Stimulated activated CD8-positive, alpha-beta memory T cell treated with anti-CD3 and anti-CD28 coated beads, Interleukin-4, amount 100 ng/mL, for 1 hour (primary cell): ENCODE data around the gene EFHB.
"Not testable (repeated sequence)": the region's sequence is repeated elsewhere in the genome, so short reads cannot be mapped to it uniquely, and the experiment has no call there.

Source experiments
- DNase-seq, 2 donors: peaks; one replicate each; pipeline ENCODE4 v3.0.0-alpha.2; 2020; ENCODE audit warnings: low read depth in 2 of 2, low spot score in 1 of 2

EFHB gene, protein sequence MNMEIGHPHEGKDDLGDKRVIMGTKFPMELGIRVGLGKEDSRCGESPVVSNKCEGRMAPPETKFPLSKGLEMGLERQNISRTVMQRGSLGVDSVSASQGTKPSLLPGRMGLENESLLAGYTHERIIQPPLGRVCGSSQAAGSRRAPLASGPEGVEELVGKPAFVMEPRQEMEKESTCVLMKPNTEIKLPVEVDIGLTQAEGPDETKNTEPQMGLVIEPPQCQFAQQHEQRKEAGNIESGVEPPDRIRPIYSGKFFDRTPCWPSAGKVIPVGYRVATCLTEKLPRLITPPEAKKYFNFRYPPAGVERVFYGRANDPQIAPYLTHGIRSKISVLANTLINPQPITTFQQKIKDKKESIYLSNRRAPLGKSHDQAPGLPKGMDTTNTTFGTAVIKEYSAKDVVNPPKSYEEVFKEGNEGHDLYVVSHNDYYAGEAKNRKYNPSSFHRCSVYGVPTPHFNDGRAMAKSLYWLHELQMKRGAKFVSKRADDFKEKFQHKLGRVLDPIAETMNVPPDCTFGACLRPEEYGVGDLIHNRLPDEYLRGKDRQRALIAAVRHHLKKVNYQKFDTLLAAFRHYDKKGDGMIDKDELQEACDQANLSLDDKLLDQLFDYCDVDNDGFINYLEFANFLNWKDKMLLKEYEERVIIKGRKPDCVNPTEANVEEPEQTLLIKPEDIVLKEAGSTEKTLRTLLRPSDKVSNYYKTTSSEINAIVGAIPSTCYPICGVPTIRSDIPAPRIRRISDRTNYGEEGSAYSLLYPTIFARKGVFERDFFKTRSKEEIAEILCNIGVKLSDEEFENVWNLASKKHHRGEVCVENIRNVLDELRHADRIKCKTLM

DNA sequence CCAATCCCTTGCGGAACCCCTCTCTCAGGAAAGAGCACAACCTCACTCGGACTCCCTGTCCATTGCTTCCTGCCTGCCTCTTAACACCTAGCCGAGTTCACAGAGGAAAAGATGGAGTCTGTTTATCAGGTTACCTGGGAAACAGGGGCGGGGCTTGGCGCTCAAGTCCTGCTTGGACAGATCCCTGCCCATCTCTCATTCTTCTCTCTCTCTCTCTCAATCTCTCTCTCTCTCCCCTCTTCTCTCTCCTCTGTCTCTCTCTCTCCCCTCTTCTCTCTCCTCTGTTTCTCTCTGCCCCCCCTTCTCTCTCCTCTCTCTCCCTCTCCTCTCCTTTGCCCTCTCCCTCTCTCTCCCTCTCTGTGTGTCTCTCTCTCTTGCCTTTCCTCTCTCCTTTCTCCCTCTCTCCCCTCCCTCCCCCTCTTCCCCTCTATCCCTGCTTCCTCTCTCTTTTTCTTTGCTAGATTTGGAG, at the start of gene EFHB:
Gene EFHB (minus strand): TSS at position 120 of the 469 bp plus-strand sequence. CDS start 199 bp downstream, outside the sequence.
- DNase-seq, result no peak

DNA sequence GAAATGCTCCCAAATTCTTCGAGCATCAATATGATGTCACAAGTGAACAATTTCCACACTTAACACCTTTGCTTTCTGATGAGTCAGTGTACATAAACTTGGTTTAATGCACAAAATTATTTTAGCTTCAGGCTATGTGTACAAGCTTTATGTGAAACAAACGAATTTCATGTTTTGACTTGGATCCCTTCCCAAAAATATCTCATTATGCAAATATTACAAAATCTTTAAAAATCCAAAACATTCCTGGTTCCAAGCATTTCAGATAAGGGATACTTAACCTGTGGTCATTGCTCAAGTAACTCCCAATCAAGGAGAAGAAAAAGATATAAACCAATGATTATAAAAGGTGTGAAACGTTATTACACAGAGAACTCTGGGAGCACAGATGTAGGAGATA, 38.0 kb upstream of the EFHB start:
- DNase-seq, result no peak

DNA sequence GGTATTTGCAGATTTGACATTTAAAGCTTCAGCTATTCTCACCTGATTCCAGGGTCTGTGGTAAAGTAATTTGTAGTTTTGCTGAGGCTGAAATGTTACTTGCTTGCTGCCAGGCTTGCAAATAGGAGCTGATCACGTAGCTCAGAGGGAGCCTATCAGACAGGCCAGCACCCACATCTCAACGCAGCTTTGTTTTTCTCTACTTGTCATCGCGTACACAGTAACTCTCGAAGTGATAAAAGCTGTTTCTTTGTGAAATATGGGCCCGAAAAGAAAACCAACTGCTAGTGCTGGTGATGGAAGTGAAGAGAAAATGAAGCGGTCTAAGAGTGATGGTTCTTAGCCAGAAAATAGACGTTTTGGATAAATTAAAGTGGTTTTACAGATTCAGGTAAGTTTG, 36.3 kb upstream of the EFHB start:
- no peak for DNase-seq

DNA sequence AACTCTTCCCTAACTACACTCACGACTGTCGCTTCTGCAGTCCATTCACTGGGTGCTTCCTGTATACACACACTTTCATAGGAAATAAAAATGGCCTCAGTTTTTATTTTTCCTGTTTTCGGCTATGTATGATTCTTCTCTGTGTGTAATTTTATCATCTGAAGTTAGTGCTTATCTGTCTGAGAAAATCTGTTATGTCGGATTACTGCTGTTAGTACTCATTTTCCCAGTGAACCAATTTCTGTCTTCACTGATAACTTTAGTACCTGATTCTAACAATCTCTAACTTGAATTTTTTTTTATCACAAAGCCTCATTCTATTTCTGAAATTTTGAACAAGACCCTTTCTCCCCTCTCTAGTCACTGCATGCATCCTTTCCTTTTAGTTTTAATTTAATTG, 33.8 kb upstream of the EFHB start:
- DNase-seq, result no peak

DNA sequence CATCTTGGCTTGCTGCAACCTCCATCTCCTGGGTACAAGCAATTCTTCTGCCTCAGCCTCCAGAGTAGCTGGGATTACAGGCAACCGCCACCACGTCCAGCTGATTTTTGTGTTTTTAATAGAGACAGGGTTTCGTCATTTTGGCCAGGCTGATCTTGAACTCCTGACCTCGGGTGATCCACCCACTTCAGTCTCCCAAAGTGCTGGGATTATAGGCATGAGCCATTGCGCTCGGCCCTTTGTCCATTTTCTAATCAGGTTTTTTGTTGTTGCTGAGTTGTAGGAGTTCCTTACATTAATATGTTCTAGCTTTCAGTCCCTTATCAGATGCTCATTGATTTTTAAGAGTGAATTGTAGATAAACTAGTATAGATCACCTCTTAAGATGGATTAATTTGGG, 33.2 kb upstream of the EFHB start:
- no peak for DNase-seq

DNA sequence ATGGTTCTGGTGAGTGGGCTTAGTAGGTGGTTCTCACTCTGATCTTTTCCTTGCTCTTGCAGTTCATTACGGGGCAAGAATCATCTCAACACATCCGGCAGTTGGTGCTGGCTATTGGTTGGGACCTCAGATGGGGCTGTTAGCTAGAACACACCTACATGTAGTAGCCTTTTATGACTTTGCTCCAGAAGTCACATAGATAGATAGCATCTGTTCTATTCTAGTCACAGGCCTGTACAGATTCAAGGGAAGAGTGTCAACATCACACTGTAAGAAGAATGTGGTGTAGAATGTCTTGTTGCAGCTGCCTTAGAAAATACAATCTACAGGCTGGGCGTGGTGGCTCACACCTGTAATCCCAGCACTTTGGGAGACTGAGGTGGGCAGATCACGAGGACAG, 27.9 kb upstream of the EFHB start:
- no peak for DNase-seq

DNA sequence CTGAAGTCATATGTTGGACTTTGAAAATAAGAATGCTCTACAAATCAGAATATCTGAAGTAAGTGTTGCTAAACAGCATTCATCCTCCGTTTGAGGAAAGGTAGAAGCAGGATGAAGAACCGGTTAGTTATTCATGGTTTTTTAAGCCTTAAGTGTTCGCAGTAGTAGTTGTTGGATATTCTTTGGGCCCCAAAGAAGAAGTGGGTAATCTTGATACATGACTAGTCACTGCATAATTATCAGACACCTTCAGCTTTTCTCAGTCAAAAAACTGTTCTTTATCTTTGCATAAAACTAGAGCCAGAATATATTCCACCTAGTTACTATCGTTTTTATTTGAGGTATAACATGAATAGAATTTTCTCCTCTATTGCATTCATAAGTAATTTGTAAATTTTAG, 26.7 kb upstream of the EFHB start:
- DNase-seq, result no peak

DNA sequence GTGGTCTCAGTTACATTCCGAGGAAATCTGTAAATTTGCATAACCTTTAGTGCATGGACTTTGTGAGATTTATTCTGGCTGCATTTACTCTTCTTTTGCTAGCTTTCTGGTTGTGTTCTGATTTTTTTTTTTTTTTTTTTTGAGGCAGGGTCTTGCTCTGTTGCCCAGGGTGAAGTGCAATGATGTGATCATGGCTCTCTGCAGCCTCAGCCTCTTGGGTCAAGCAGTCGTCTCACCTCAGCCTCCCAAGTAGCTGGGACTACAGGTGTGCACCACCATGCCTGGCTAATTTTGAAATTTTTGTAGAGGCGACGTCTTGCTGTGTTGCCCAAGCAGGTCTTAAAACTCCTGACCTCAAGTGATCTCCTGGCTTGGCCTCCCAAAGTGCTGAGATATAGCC, 25.5 kb upstream of the EFHB start:
- no peak for DNase-seq

DNA sequence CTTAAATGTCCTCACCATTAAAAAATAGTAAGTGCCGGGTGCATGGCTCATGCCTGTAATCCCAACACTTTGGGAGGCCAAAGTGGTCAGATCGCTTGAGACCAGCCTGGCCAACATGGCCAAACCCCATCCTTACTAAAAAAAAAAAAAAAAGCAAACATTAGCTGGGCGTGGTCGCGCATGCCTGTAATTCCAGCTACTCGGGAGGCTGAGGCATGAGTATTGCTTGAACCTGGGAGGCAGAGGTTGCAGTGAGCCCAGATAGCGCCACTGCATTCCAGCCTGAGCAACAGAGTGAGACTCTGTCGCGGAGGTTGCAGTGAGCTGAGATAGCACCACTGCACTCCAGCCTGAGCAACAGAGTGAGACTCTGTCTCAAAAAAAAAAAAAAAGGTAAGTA, 23.3 kb upstream of the EFHB start:
- not testable (repeated sequence) for DNase-seq

DNA sequence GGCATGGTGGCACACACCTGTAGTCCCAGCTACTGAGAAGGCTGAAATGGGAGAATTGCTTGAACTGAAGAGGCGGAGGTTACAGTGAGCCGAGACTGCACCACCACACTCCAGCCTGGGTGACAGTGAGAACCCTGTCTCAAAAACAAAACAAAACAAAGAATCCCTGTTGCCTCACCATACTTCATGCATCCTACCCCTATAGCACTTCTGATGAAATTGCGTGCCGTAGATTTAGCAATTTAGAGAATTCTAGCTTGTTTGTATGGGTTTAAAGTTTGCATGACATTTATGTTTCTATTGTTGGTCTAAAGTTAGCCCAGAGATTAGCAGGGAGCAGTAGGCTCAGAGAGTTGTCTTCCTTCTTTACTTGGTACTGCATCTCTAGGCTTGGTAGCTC, 20.7 kb upstream of the EFHB start:
- DNase-seq, result no peak

DNA sequence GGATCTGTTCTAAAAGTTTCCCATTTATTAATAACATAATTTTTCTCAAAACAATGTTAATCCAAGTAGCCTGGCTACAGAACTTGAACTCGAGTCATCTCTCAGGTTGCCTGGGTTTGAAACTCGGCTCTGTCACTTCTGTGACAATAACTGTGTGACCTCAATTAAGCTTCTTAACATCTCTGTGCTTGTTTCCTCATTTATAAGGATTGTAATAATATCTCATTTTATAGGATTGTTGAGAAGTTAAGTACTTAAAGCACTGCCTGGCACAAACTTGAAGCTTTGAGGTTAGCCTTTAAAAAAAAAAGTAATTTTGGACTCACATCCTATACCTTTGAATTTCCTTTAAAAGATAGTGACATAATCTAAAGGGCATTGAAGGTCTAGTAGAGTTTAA, 16.3 kb upstream of the EFHB start:
- DNase-seq, result no peak

DNA sequence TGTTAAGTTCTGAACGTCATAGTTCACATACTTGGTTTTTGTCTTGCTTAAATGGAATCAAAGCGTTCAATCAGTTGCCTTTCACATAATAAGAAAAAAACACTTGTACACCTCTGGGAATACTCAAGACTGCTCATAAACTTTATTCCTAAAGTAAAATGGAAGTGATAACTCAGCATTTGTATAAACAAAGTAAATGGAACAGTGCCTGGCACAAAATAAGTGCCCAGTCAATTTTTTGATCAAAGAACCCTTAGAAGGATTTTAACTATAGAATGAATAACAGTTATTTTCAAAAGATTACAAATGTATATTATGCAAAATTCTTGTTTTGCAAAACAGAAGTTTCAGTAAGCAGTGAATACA, 14.2 kb upstream of the EFHB start:
- DNase-seq, result no peak

DNA sequence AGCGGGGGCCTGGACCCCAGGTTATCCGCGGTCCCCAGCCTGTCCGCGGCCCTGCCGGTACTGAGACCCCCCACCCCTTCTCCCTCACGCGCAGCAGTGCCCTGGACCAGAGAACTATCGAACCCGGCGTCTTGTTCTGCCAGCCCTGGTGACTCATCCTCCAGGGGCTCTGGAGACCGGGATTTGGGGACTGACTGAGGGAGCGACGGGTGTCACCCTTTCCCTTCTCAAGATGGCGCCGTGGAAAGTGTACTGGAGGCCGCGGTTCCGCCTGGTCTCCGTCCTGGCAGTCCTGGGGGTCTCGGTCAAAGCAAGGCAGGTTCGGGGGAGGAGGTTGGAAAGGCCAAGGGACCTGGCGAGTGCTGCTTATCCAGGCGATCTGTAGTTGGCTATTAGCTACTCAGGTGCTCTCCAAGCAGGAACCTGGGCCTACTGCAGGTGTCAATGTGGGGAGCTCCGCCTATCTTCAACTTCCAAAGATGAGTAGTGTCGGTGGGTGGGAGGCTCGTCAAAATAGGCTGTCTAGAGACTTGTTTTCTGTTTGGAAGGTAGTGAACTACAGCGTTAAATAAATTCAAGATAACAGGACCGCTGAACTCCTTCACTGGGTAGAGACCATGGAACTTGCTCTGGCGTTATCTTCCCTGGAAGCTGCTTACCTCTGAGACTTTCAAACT, 13.7 kb upstream of the EFHB start:
- peak; percentile 13 to 17 for DNase-seq

DNA sequence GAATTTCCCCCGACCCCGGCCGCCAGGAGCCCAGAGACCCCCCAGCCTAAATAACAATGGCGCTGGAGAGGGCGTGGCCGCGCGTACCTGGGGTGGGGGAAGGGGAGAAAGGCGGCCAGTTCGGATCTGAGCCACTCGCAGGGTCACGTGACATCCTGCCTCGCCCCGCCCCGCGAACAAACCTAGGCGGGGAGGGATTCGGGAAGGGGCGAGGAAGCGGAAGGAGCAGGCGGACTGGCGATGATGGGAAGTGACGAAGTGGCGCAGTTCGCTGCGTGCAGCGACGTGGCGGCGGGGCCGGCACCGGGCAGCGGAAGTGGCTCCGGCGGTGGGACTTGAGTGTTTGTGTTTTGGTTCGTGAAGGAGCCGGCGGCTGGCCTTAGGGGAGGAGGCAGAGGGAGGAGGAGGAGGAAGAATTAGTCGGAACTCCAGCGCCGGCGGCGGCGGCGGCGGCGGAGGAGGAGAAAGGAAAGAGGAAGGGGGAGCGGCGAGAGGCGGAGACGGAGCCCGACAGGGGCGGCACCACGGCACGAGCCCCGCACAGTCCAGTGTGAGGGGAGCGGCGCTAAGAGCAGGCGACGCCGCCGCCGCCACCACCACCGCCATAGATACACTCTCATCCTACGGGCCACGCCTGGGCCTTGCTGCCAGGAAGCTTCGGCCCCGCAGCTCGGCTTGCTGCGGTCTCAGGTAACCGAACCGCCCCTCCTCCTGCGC, 13.0 kb upstream of the EFHB start, which contains the start of gene RAB5A:
Gene RAB5A (plus strand): TSS at position 266 of the 717 bp plus-strand sequence. CDS start 3,802 bp downstream, outside the sequence.
- DNase-seq, result peak; percentile 90 to 94

DNA sequence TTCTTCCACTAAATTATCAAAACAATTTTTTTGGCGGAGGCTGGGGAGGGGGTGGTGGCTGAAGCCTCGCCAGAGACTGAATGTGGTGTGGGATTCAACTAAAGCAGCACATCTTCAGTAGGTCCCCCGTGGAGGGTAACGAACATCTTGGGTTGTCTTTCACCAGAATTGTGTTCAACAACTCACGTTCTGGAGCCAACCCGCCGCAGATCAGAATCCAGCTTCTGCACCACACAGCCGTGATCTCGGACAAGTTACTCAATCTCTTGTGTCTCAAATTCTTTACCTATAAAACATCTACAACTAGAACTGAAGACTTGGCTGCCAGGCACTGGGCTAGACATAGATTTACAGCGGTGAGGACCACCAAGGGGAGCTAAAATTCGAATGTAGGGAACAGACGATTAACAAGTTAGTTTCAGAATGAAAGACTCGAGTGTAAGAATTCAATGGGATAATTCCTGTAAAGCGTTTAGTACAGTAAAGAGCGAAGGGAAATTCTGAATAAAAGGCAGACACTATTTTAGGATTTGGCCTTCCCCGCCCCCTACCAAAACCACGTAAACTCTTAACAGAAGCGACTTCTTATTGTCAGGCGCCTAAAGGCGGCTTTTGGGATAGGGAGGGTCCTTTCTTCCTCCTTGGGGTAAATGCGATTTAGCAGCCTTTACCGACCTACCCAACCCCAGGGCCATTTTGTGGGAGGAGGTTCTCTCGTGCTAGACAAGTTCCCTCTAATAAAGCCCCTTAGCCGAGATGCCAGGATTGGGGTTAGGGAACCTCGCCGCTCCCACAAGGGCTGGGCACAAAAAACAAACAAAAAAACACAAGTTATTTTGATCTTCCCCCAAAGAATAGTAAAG, 12.2 kb upstream of the EFHB start:
- DNase-seq, result no peak

DNA sequence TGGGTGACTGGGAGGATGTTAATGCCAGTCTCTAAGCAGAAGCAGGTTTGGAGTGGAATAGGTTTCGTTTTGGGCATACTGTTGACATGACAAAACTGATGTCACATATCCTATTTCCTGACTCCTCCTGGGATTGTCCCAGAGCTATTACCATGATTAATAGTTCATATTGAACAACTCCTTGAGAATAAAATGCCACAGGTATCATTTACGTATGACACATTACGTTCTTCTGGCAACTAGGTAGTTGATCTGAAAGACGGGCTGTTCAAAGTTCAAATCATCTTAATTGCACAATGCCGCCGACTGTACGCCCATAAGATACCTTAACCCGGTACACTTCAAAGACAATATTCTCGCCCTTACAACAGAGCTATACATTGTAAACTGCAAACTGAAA, 11.5 kb upstream of the EFHB start:
- no peak for DNase-seq

DNA sequence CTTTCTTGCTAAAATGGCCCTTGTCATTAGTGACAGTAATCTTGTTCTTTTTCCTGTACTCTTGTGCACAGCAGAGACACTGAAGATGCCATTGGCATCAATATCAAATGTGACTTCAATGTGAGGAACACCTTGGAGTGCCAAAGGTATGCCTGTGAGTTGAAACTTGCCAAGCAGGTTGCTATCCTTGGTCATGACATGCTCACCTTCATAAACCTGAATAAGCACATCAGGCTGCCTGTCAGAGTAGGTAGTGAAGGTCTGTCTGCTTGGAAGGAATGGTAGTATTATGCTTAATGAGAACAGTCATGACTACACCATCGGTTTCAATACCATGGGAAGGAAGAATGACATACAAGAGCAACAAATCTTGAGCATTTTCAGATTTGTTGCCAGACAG, 6.6 kb upstream of the EFHB start:
- DNase-seq, result no peak

DNA sequence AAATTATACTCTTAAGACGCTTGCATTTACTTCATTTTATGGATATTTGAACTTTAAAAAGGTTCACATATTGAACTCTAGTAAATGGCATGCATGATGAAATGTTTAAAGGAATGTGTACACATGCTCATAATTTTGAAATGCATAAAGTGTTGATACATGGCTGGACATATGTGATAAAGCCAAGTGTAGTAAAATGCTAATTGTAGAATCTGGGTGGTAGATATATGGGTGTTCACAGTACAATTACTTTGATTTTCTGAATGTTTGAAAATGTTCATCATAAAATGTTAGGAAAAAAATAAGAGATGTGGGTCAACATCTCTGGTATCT, 4.2 kb upstream of the EFHB start:
- DNase-seq, result no peak

DNA sequence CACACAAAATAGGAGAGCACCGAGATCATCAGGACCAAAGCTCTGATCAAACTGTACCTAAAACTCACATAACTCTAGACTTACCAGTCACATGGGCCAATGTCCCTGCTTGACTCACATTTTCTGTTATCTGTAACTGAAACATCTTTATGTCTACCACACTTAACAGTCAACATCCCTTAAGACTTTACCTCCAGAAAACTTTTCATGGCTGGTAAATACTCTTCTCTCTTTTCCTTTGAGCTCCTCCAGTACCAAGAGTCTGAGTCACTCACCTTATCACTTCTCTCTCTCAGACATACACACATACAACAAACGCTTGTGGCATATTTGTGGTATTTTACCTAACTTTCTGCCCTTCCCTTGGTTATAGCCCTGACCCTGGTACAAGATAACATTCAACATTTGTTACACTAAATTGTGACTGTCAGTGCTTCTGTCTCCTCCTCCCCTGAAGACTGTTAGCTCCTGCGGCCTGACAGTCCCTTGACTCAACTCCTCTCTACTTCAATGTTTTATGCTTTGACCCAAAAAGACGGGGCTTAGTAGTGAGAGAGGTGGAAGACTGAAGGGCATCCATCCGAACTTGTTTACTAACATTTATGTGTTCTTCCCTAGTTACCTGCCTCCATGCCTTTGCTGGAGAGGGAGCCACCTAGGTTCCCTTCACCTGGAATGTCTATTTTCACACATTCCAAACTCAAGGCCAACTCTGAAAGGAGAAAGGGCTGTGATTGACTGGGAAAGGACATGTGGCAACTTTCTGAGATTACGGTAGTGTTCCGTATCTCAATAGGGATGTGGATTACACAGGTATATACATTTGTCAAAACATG, 3.7 kb upstream of the EFHB start:
- no peak for DNase-seq
